SK-N-MC (cell line): ENCODE data around the gene TMEM151A.
"Not testable (repeated sequence)": the region's sequence is repeated elsewhere in the genome, so short reads cannot be mapped to it uniquely, and the experiment has no call there.

Experiments
- EZH2 ChIP-seq: fragments of 200-600 bp; sonication (generic); IDR thresholded peaks from one replicate; pipeline ENCODE4 v1.6.1; 2017; ENCODE audit warnings: antibody characterized with exemption
- FOXP2 ChIP-seq: optimal IDR thresholded peaks from 2 replicates; pipeline ENCODE3; 2011; ENCODE audit warnings: mild to moderate bottlenecking, moderate library complexity; ENCODE audit not compliant: insufficient read depth; ENCODE audit errors: extremely low read length, control extremely low read depth
- POLR2AphosphoS5 ChIP-seq: IDR thresholded peaks from 2 replicates; pipeline ENCODE4 v1.6.1; 2012; ENCODE audit warnings: mild to moderate bottlenecking, low read depth, low read length, borderline replicate concordance

- not testable (repeated sequence) for TF ChIP-seq EZH2, POLR2AphosphoS5, FOXP2
Measured at GRCh38 chr11:66320748-66321147, 29.1 kb downstream of the TMEM151A start.
